Sigmoid colon (tissue), 4 donors: ENCODE measurements around the gene DNTTIP2.
A peak's percentile ranks its signal among the peaks of the same experiment; 100 is the strongest.
"Not testable (repeated sequence)": the region's sequence is repeated elsewhere in the genome, so short reads cannot be mapped to it uniquely, and the experiment has no call there.

ENCODE experiments used
- CTCF ChIP-seq, 4 experiments: fragments of 450-650 bp in 3 of 4; fragments of 200-600 bp in 1 of 4; IDR thresholded peaks; one replicate each; pipeline ENCODE4 v1.5.1; 2016 to 2019; ENCODE audit warnings: antibody characterized with exemption in 4 of 4, mild to moderate bottlenecking in 3 of 4, moderate library complexity in 2 of 4
- POLR2A ChIP-seq, 2 donors: fragments of 450-650 bp; IDR thresholded peaks; one replicate each; pipeline ENCODE4 v1.6.1; 2016; ENCODE audit warnings: antibody characterized with exemption in 2 of 2, mild to moderate bottlenecking in 2 of 2, moderate library complexity in 2 of 2
- POLR2AphosphoS5 ChIP-seq, 4 donors: sonication (generic); formaldehyde crosslinking; IDR thresholded peaks; one replicate each; pipeline ENCODE4 v1.6.1; 2017; ENCODE audit warnings: antibody characterized with exemption in 4 of 4

GRCh38 chr1:93850687-93851326 is 28.2 kb downstream of the DNTTIP2 start:
- not testable (repeated sequence) for TF ChIP-seq POLR2AphosphoS5, POLR2A (IDR thresholded peaks at IDR 0.05)
- peak in 3 of 4 experiments; percentile 30 to 46 (median 37) for TF ChIP-seq CTCF (IDR thresholded peaks at IDR 0.05)
